T-helper 22 cell (primary cell): Measurements from ENCODE around the gene NUMBL.
"Not testable (repeated sequence)": the region's sequence is repeated elsewhere in the genome, so short reads cannot be mapped to it uniquely, and the experiment has no call there.

Experiments used
- DNase-seq: peaks from one replicate; pipeline ENCODE4 v3.0.0-alpha.2; 2020; ENCODE audit warnings: low read depth

NUMBL gene

GRCh38 chr19:40627486-40628279 lies 62.8 kb downstream of the NUMBL start:
- DNase-seq = no peak

GRCh38 chr19:40626918-40627317 lies 63.5 kb downstream of the NUMBL start:
- DNase-seq = no peak

GRCh38 chr19:40625406-40626120 lies 64.9 kb downstream of the NUMBL start:
- no peak for DNase-seq

- not testable (repeated sequence) for DNase-seq
Measured at GRCh38 chr19:40624369-40625153, 65.9 kb downstream of the NUMBL start.

- DNase-seq = no peak
Measured at GRCh38 chr19:40623403-40624251, 66.8 kb downstream of the NUMBL start.

GRCh38 chr19:40622773-40623075 lies 67.7 kb downstream of the NUMBL start:
- no peak for DNase-seq

- DNase-seq = no peak
Measured at GRCh38 chr19:40621966-40622772, 68.3 kb downstream of the NUMBL start.

GRCh38 chr19:40621283-40621682 lies 69.2 kb downstream of the NUMBL start:
- no peak for DNase-seq

- DNase-seq = no peak
Measured at GRCh38 chr19:40620161-40620485, 70.3 kb downstream of the NUMBL start.

- DNase-seq = no peak
Measured at GRCh38 chr19:40619333-40620160, 70.9 kb downstream of the NUMBL start.

- no peak for DNase-seq
Measured at GRCh38 chr19:40617961-40618360, 72.5 kb downstream of the NUMBL start.

GRCh38 chr19:40616941-40617340 lies 73.5 kb downstream of the NUMBL start:
- DNase-seq = no peak

- DNase-seq = no peak
Measured at GRCh38 chr19:40616178-40616577, 74.3 kb downstream of the NUMBL start.
